ENCODE data around the gene CWF19L1. TPM values are rescaled to one million over a fixed set of nuclear protein-coding genes. Genes with fewer than 3 reads are reported as not detected.
"Not testable (repeated sequence)": the region's sequence is repeated elsewhere in the genome, so short reads cannot be mapped to it uniquely, and the experiment has no call there.

The CWF19L1 gene
- total RNA-seq, result 10 to 100 TPM; 37.6 to 47.0 (median 40.8) TPM

GRCh38 chr10:100267239-100268104 is at the start of gene CWF19L1:
CWF19L1 (minus strand) TSS chr10:100267638; CDS start chr10:100267593, 45 bp downstream.
- Mint-ChIP-seq H3K4me1 (ENCODE audit: low read depth) (peaks cover 30% of the 10 kb centered on the region), H3K27me3 (ENCODE audit: low read depth) (no peaks in the 10 kb centered on the region), H3K4me3 (peak within 1 kb of the TSS; percentile 100), H3K36me3 (ENCODE audit: insufficient read depth) (peaks cover 4% of the 10 kb centered on the region), H3K9me3 (no peaks in the 10 kb centered on the region)
- peak; percentile 87 to 91 for ATAC-seq
- peak; percentile 61 for DNase-seq

- H3K4me3 Mint-ChIP-seq, result no peak overlapping the region
- ATAC-seq (no peak), DNase-seq (no peak)
- H3K9me3 Mint-ChIP-seq, result no peaks in the 10 kb centered on the region
- peaks cover 45% of the 10 kb centered on the region for H3K27me3 Mint-ChIP-seq (ENCODE audit: low read depth)
- no peaks in the 10 kb centered on the region for H3K4me1 Mint-ChIP-seq (ENCODE audit: low read depth)
- H3K36me3 Mint-ChIP-seq (ENCODE audit: insufficient read depth), result no peaks in the 10 kb centered on the region
Measured at GRCh38 chr10:100315615-100316014, 48.2 kb upstream of the CWF19L1 start.

GRCh38 chr10:100311298-100311697 is 43.9 kb upstream of the CWF19L1 start:
- Mint-ChIP-seq H3K27me3 (ENCODE audit: low read depth) (peaks cover 45% of the 10 kb centered on the region), H3K9me3 (no peaks in the 10 kb centered on the region), H3K4me3 (no peak overlapping the region), H3K36me3 (ENCODE audit: insufficient read depth) (no peaks in the 10 kb centered on the region), H3K4me1 (ENCODE audit: low read depth) (no peaks in the 10 kb centered on the region)
- DNase-seq (no peak), ATAC-seq (no peak)

- ATAC-seq (no peak), DNase-seq (no peak)
- Mint-ChIP-seq H3K4me3 (no peak overlapping the region), H3K9me3 (no peaks in the 10 kb centered on the region), H3K27me3 (ENCODE audit: low read depth) (peaks cover 56% of the 10 kb centered on the region), H3K36me3 (ENCODE audit: insufficient read depth) (no peaks in the 10 kb centered on the region), H3K4me1 (ENCODE audit: low read depth) (no peaks in the 10 kb centered on the region)
Measured at GRCh38 chr10:100307684-100308083, 40.2 kb upstream of the CWF19L1 start.

GRCh38 chr10:100306861-100307260 is 39.4 kb upstream of the CWF19L1 start:
- Mint-ChIP-seq H3K36me3 (ENCODE audit: insufficient read depth) (no peaks in the 10 kb centered on the region), H3K27me3 (ENCODE audit: low read depth) (peaks cover 56% of the 10 kb centered on the region), H3K4me1 (ENCODE audit: low read depth) (no peaks in the 10 kb centered on the region), H3K4me3 (no peak overlapping the region), H3K9me3 (no peaks in the 10 kb centered on the region)
- no peak for DNase-seq
- ATAC-seq, result no peak

GRCh38 chr10:100304414-100304813 is 37.0 kb upstream of the CWF19L1 start:
- Mint-ChIP-seq H3K27me3 (ENCODE audit: low read depth) (peaks cover 59% of the 10 kb centered on the region), H3K36me3 (ENCODE audit: insufficient read depth) (no peaks in the 10 kb centered on the region)
- ATAC-seq, result no peak

GRCh38 chr10:100303724-100304319 is 36.4 kb upstream of the CWF19L1 start:
- Mint-ChIP-seq H3K36me3 (ENCODE audit: insufficient read depth) (no peaks in the 10 kb centered on the region), H3K9me3 (no peaks in the 10 kb centered on the region), H3K27me3 (ENCODE audit: low read depth) (peaks cover 59% of the 10 kb centered on the region), H3K4me1 (ENCODE audit: low read depth) (no peaks in the 10 kb centered on the region), H3K4me3 (no peak overlapping the region)
- DNase-seq, result no peak
- ATAC-seq, result no peak

More at GRCh38 chr10:100304414-100304813, 37.0 kb upstream of the CWF19L1 start:
- H3K4me3 Mint-ChIP-seq, result no peak overlapping the region
- no peaks in the 10 kb centered on the region for H3K4me1 Mint-ChIP-seq (ENCODE audit: low read depth)
- DNase-seq, result no peak
- H3K9me3 Mint-ChIP-seq, result no peaks in the 10 kb centered on the region

- not testable (repeated sequence) for H3K4me1 Mint-ChIP-seq (ENCODE audit: low read depth); ATAC-seq; H3K9me3 Mint-ChIP-seq; H3K36me3 Mint-ChIP-seq (ENCODE audit: insufficient read depth); DNase-seq; H3K4me3 Mint-ChIP-seq
- peaks cover 47% of the 10 kb centered on the region for H3K27me3 Mint-ChIP-seq (ENCODE audit: low read depth)
Measured at GRCh38 chr10:100301123-100301522, 33.7 kb upstream of the CWF19L1 start.

- H3K9me3 Mint-ChIP-seq, result no peaks in the 10 kb centered on the region
- no peak for DNase-seq
- H3K4me1 Mint-ChIP-seq (ENCODE audit: low read depth), result no peaks in the 10 kb centered on the region
- H3K27me3 Mint-ChIP-seq (ENCODE audit: low read depth), result peaks cover 38% of the 10 kb centered on the region
- no peak overlapping the region for H3K4me3 Mint-ChIP-seq
- ATAC-seq, result no peak
- no peaks in the 10 kb centered on the region for H3K36me3 Mint-ChIP-seq (ENCODE audit: insufficient read depth)
Measured at GRCh38 chr10:100297242-100297641, 29.8 kb upstream of the CWF19L1 start.

- Mint-ChIP-seq H3K9me3 (no peaks in the 10 kb centered on the region), H3K27me3 (ENCODE audit: low read depth) (peaks cover 24% of the 10 kb centered on the region), H3K4me1 (ENCODE audit: low read depth) (no peaks in the 10 kb centered on the region), H3K4me3 (no peak overlapping the region), H3K36me3 (ENCODE audit: insufficient read depth) (no peaks in the 10 kb centered on the region)
- ATAC-seq, result no peak
- no peak for DNase-seq
Measured at GRCh38 chr10:100293066-100293465, 25.6 kb upstream of the CWF19L1 start.

- DNase-seq; H3K36me3 Mint-ChIP-seq (ENCODE audit: insufficient read depth); H3K4me3 Mint-ChIP-seq; ATAC-seq; H3K4me1 Mint-ChIP-seq (ENCODE audit: low read depth); H3K9me3 Mint-ChIP-seq: not testable (repeated sequence)
- peaks cover 22% of the 10 kb centered on the region for H3K27me3 Mint-ChIP-seq (ENCODE audit: low read depth)
Measured at GRCh38 chr10:100292300-100292699, 24.9 kb upstream of the CWF19L1 start.

GRCh38 chr10:100291356-100291755 is 23.9 kb upstream of the CWF19L1 start:
- Mint-ChIP-seq H3K36me3 (ENCODE audit: insufficient read depth) (no peaks in the 10 kb centered on the region), H3K27me3 (ENCODE audit: low read depth) (peaks cover 19% of the 10 kb centered on the region), H3K4me1 (ENCODE audit: low read depth) (peaks cover 6% of the 10 kb centered on the region), H3K9me3 (no peaks in the 10 kb centered on the region), H3K4me3 (no peak overlapping the region)
- ATAC-seq (no peak), DNase-seq (no peak)

GRCh38 chr10:100289641-100290040 is 22.2 kb upstream of the CWF19L1 start:
- DNase-seq (no peak), ATAC-seq (no peak)
- Mint-ChIP-seq H3K9me3 (no peaks in the 10 kb centered on the region), H3K36me3 (ENCODE audit: insufficient read depth) (peaks cover 7% of the 10 kb centered on the region), H3K27me3 (ENCODE audit: low read depth) (peaks cover 9% of the 10 kb centered on the region), H3K4me1 (ENCODE audit: low read depth) (peaks cover 20% of the 10 kb centered on the region), H3K4me3 (no peak overlapping the region)

- Mint-ChIP-seq H3K4me3 (no peak overlapping the region), H3K4me1 (ENCODE audit: low read depth) (peaks cover 20% of the 10 kb centered on the region), H3K36me3 (ENCODE audit: insufficient read depth) (peaks cover 10% of the 10 kb centered on the region), H3K27me3 (ENCODE audit: low read depth) (peaks cover 4% of the 10 kb centered on the region), H3K9me3 (no peaks in the 10 kb centered on the region)
- no peak for DNase-seq
- ATAC-seq, result no peak
Measured at GRCh38 chr10:100288196-100288595, 20.8 kb upstream of the CWF19L1 start.

GRCh38 chr10:100287756-100288155 is 20.3 kb upstream of the CWF19L1 start:
- H3K4me1 Mint-ChIP-seq (ENCODE audit: low read depth), result peaks cover 20% of the 10 kb centered on the region
- H3K36me3 Mint-ChIP-seq (ENCODE audit: insufficient read depth), result peaks cover 10% of the 10 kb centered on the region
- H3K27me3 Mint-ChIP-seq (ENCODE audit: low read depth), result peaks cover 3% of the 10 kb centered on the region
- peak overlapping the region; percentile 94 for H3K4me3 Mint-ChIP-seq
- DNase-seq (no peak), ATAC-seq (no peak)
- no peaks in the 10 kb centered on the region for H3K9me3 Mint-ChIP-seq

Data from activated T-cell treated with anti-CD3 and anti-CD28 coated beads, Interleukin-2, amount 50 U/mL, for 4 hours (primary cell).